ENCODE data around the gene PRKAA1. TPM values are rescaled to one million over a fixed set of nuclear protein-coding genes. Genes with fewer than 3 reads are reported as not detected.
A peak's percentile ranks its signal among the peaks of the same experiment; 100 is the strongest.

PRKAA1 gene
- total and polyA plus RNA-seq, 2 of the 13 experiments (the other 11 are each of a cell fraction or from before 2014, with no cell fraction given): 36.6 to 58.0 TPM

GRCh38 chr5:40784027-40784653, 14.0 kb downstream of the PRKAA1 start (continued):
- TF ChIP-seq HNF4A (CRISPR knock-in tag; IDR thresholded peaks at IDR 0.05) (peak; percentile 84), RBFOX2 (IDR thresholded peaks at IDR 0.05; ENCODE audit: low read depth, low read length) (peak; percentile 51; the same call in 1 of the 2 replicates), CEBPG (CRISPR knock-in tag; IDR thresholded peaks at IDR 0.05) (peak; percentile 40; the same call in 1 of the 2 replicates), POLR2AphosphoS5 (IDR thresholded peaks at IDR 0.05; ENCODE audit: low read depth, low read length) (peak; percentile 71), MNT (IDR thresholded peaks at IDR 0.05) (no peak), ZNF660 (CRISPR knock-in tag; IDR thresholded peaks at IDR 0.05; ENCODE audit: borderline replicate concordance, low read depth) (no peak), KLF16 (CRISPR knock-in tag; IDR thresholded peaks at IDR 0.05) (peak in 1 of 2 experiments; percentile 50; a peak in 1 of 4 replicates), ZNF383 (CRISPR knock-in tag; IDR thresholded peaks at IDR 0.05; ENCODE audit: borderline replicate concordance) (no peak), DPF2 (CRISPR knock-in tag; IDR thresholded peaks at IDR 0.05; ENCODE audit: borderline replicate concordance, low read depth) (peak; percentile 37; the same call in 1 of the 2 replicates), CCDC6 (CRISPR knock-in tag; IDR thresholded peaks at IDR 0.05) (no peak), SIX4 (CRISPR knock-in tag; IDR thresholded peaks at IDR 0.05) (peak; percentile 71; the same call in 1 of the 2 replicates), ZNF703 (CRISPR knock-in tag; IDR thresholded peaks at IDR 0.05; ENCODE audit: borderline replicate concordance) (no peak), ELF1 (CRISPR knock-in tag; IDR thresholded peaks at IDR 0.05) (0 out of 2 replicates have a peak, but pooled peaks have one; percentile 39), ZMYM4 (CRISPR knock-in tag; IDR thresholded peaks at IDR 0.05) (peak; percentile 59; the same call in 1 of the 2 replicates), RXRB (CRISPR knock-in tag; IDR thresholded peaks at IDR 0.05; ENCODE audit: borderline replicate concordance) (peak; percentile 50; the same call in 1 of the 2 replicates), MED1 (CRISPR knock-in tag; IDR thresholded peaks at IDR 0.05) (peak; percentile 71; the same call in 1 of the 2 replicates), REPIN1 (CRISPR knock-in tag; IDR thresholded peaks at IDR 0.05; ENCODE audit: borderline replicate concordance, low read depth) (0 out of 2 replicates have a peak, but pooled peaks have one; percentile 17), ETV5 (CRISPR knock-in tag; IDR thresholded peaks at IDR 0.05; ENCODE audit: borderline replicate concordance) (peak; percentile 74; the same call in 1 of the 2 replicates), SALL1 (CRISPR knock-in tag; IDR thresholded peaks at IDR 0.05) (peak; percentile 48; the same call in 1 of the 2 replicates)
- TF ChIP-seq, protein P1, sequence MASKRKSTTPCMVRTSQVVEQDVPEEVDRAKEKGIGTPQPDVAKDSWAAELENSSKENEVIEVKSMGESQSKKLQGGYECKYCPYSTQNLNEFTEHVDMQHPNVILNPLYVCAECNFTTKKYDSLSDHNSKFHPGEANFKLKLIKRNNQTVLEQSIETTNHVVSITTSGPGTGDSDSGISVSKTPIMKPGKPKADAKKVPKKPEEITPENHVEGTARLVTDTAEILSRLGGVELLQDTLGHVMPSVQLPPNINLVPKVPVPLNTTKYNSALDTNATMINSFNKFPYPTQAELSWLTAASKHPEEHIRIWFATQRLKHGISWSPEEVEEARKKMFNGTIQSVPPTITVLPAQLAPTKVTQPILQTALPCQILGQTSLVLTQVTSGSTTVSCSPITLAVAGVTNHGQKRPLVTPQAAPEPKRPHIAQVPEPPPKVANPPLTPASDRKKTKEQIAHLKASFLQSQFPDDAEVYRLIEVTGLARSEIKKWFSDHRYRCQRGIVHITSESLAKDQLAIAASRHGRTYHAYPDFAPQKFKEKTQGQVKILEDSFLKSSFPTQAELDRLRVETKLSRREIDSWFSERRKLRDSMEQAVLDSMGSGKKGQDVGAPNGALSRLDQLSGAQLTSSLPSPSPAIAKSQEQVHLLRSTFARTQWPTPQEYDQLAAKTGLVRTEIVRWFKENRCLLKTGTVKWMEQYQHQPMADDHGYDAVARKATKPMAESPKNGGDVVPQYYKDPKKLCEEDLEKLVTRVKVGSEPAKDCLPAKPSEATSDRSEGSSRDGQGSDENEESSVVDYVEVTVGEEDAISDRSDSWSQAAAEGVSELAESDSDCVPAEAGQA (IDR thresholded peaks at IDR 0.05; ENCODE audit: low read depth): no peak
- TF ChIP-seq, protein P1 (CRISPR knock-in tag; IDR thresholded peaks at IDR 0.05; ENCODE audit: borderline replicate concordance): peak; percentile 37; the same call in 1 of the 2 replicates
- TF ChIP-seq, protein P2, sequence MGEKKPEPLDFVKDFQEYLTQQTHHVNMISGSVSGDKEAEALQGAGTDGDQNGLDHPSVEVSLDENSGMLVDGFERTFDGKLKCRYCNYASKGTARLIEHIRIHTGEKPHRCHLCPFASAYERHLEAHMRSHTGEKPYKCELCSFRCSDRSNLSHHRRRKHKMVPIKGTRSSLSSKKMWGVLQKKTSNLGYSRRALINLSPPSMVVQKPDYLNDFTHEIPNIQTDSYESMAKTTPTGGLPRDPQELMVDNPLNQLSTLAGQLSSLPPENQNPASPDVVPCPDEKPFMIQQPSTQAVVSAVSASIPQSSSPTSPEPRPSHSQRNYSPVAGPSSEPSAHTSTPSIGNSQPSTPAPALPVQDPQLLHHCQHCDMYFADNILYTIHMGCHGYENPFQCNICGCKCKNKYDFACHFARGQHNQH (CRISPR knock-in tag; IDR thresholded peaks at IDR 0.05): no peak

Measured in HepG2 (cell line).